ENCODE data around the gene FUNDC2. TPM values are rescaled to one million over a fixed set of nuclear protein-coding genes. Genes with fewer than 3 reads are reported as not detected.

FUNDC2 gene
- total RNA-seq, 1 experiment from 2014 or later = 80.7 TPM

DNA sequence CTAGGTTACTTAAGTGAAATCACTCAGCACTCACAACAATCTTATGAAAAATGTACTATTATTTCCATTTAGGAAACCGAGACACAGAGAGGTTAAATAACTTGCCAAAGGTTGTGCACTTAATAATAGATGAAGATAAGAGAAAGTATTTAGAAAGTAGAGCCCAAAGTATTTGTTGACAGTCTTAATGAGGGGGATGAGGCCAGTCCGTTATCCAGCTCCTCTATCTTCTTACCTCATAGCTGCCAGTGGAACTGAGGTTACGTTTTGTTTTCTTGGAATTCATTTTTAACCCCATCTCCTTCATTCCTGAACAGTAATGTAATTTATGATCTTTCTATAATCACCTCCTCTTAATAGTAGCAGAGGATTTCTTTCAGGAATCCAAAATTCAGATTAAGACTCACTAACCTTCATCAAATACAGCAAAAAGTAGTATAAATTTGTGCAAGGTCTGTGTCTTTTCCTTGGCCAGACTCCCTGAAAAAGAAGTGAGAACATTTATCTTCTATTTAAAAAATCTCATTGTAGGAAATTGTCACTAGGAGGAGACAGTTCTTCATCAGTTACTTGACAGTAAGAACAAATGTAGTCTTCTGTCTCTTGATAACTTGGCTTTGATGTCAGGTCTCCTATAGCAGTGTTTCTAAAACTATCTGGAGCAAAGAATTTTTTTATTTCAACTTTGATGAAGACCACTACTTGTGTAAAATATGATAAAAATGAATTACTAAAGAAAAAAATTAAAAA, 39.6 kb upstream of the FUNDC2 start:
- intact Hi-C loops (cut with micrococcal nuclease) = loop anchor here (1.0 to 10.0 kb wide), 3 partner anchors 40 to 188 kb away; partner anchors contain the start of gene FUNDC2
- H3K4me3 ChIP-seq (ENCODE audit: low read length) = no peak overlapping the region
- DNase-seq (peak; percentile 19), ATAC-seq (no peak)
- H3K27ac ChIP-seq (ENCODE audit: low read length) = no peak overlapping the region
- ChIA-PET POLR2A (ENCODE audit: unreplicated experiment) (no interaction called here), CTCF (no interaction called here)
- no TSS peak for BruUV-seq (replicated peaks)
- no peak for TF ChIP-seq EZH2phosphoT487 (IDR thresholded peaks at IDR 0.05; ENCODE audit: borderline replicate concordance, low read length)
- TF ChIP-seq, protein P1, sequence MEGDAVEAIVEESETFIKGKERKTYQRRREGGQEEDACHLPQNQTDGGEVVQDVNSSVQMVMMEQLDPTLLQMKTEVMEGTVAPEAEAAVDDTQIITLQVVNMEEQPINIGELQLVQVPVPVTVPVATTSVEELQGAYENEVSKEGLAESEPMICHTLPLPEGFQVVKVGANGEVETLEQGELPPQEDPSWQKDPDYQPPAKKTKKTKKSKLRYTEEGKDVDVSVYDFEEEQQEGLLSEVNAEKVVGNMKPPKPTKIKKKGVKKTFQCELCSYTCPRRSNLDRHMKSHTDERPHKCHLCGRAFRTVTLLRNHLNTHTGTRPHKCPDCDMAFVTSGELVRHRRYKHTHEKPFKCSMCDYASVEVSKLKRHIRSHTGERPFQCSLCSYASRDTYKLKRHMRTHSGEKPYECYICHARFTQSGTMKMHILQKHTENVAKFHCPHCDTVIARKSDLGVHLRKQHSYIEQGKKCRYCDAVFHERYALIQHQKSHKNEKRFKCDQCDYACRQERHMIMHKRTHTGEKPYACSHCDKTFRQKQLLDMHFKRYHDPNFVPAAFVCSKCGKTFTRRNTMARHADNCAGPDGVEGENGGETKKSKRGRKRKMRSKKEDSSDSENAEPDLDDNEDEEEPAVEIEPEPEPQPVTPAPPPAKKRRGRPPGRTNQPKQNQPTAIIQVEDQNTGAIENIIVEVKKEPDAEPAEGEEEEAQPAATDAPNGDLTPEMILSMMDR (conservative IDR thresholded peaks at IDR 0.05; ENCODE audit: low read depth, low read length) = peak; percentile 36; the same call in 1 of the 2 replicates
- TF ChIP-seq EZH2 (IDR thresholded peaks at IDR 0.05; ENCODE audit: low read length, unreplicated experiment) = no peak
- H3K4me1 ChIP-seq (ENCODE audit: insufficient read depth, low read length) = no peaks in the 10 kb centered on the region
- no peaks in the 10 kb centered on the region for H3K79me2 ChIP-seq (ENCODE audit: low read length)
- no peak overlapping the region for H2AFZ ChIP-seq (ENCODE audit: low read length)
- H3K27me3 ChIP-seq (ENCODE audit: low read length) = no peaks in the 10 kb centered on the region
- no peaks in the 10 kb centered on the region for H3K9me3 ChIP-seq (ENCODE audit: low read length)
- H3K4me2 ChIP-seq (ENCODE audit: low read length) = no peak overlapping the region
- H3K9ac ChIP-seq (ENCODE audit: low read length) = no peak overlapping the region
- H4K20me1 ChIP-seq (ENCODE audit: low read length) = no peaks in the 10 kb centered on the region
- no peaks in the 10 kb centered on the region for H3F3A ChIP-seq (ENCODE audit: low read length, unreplicated experiment)
- H3K9me2 ChIP-seq (replicated peaks; ENCODE audit: low read length) = no peaks in the 10 kb centered on the region
- no peaks in the 10 kb centered on the region for H3K36me3 ChIP-seq (ENCODE audit: low read depth, low read length)

DNA sequence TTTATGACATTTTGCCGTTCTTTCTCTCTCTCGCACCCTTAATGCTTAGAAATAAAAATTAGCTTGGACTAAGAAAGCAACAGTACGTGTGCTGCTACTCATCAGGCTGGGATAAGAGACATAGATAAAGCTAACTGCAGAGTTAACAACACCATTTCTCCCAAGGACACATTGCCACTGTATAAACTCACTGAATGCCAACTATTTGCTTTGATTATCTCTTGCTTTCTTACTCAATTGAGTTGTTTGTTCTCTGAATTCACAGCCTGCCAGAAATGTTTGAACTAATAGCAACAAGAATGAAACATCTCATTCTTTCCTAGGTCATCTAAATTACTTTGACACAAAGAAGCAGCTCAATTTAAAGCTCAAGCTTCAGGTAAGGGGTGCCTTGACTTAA, 38.7 kb upstream of the FUNDC2 start:
- Histone ChIP-seq H3K27me3 (ENCODE audit: low read length) (no peaks in the 10 kb centered on the region), H2AFZ (ENCODE audit: low read length) (no peak overlapping the region), H3K9me3 (ENCODE audit: low read length) (no peaks in the 10 kb centered on the region), H3K27ac (ENCODE audit: low read length) (no peak overlapping the region), H3K79me2 (ENCODE audit: low read length) (no peaks in the 10 kb centered on the region), H3K4me3 (ENCODE audit: low read length) (no peak overlapping the region), H3K36me3 (ENCODE audit: low read depth, low read length) (no peaks in the 10 kb centered on the region), H4K20me1 (ENCODE audit: low read length) (no peaks in the 10 kb centered on the region), H3K9me2 (replicated peaks; ENCODE audit: low read length) (no peaks in the 10 kb centered on the region), H3K4me2 (ENCODE audit: low read length) (no peak overlapping the region), H3F3A (ENCODE audit: low read length, unreplicated experiment) (no peaks in the 10 kb centered on the region), H3K4me1 (ENCODE audit: insufficient read depth, low read length) (no peaks in the 10 kb centered on the region), H3K9ac (ENCODE audit: low read length) (no peak overlapping the region)
- no peak for TF ChIP-seq EZH2phosphoT487 (IDR thresholded peaks at IDR 0.05; ENCODE audit: borderline replicate concordance, low read length)
- no peak for TF ChIP-seq EZH2 (IDR thresholded peaks at IDR 0.05; ENCODE audit: low read length, unreplicated experiment)
- TF ChIP-seq, protein P1 (conservative IDR thresholded peaks at IDR 0.05; ENCODE audit: low read depth, low read length) = no peak
- no peak for ATAC-seq
- no peak for DNase-seq
- intact Hi-C loops (cut with micrococcal nuclease) = loop anchor here (1.0 to 10.0 kb wide), 3 partner anchors 39 to 187 kb away; partner anchors contain the start of gene FUNDC2
- no TSS peak for BruUV-seq (replicated peaks)
- ChIA-PET CTCF (no interaction called here), POLR2A (ENCODE audit: unreplicated experiment) (no interaction called here)

DNA sequence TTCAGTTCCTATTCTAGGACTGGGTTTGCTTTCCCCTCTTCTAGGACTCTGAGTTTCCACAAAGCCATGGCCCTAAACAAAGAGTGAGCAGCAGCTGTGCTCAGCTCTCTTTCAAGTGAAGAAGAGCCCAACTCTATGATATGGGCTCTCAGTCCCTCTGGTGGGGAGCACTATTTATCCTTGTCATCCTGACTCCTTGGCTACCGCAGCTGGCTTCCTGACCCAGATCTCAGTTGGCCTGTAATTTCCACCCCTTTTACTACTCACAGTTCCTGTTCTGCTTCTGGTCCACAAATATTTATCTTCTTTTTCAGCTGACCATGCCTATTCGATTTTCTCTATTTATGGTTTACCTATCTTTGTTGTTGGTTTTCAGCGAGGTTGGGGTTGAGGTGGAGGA, 37.9 kb upstream of the FUNDC2 start:
- no peaks in the 10 kb centered on the region for H3K27me3 ChIP-seq (ENCODE audit: low read length)
- H2AFZ ChIP-seq (ENCODE audit: low read length) = no peak overlapping the region
- BruUV-seq (replicated peaks) = no TSS peak
- no peaks in the 10 kb centered on the region for H3K4me1 ChIP-seq (ENCODE audit: insufficient read depth, low read length)
- intact Hi-C loops (cut with micrococcal nuclease) = loop anchor here (10.0 kb wide), 1 partner anchor 186 kb away; no protein-coding TSS in a partner anchor
- no peaks in the 10 kb centered on the region for H3K36me3 ChIP-seq (ENCODE audit: low read depth, low read length)
- ChIA-PET POLR2A (ENCODE audit: unreplicated experiment) (no interaction called here), CTCF (no interaction called here)
- H3K9me3 ChIP-seq (ENCODE audit: low read length) = no peaks in the 10 kb centered on the region
- no peak overlapping the region for H3K4me2 ChIP-seq (ENCODE audit: low read length)
- H3K9ac ChIP-seq (ENCODE audit: low read length) = no peak overlapping the region
- H3F3A ChIP-seq (ENCODE audit: low read length, unreplicated experiment) = no peaks in the 10 kb centered on the region
- no peak overlapping the region for H3K27ac ChIP-seq (ENCODE audit: low read length)
- TF ChIP-seq EZH2 (IDR thresholded peaks at IDR 0.05; ENCODE audit: low read length, unreplicated experiment) (no peak), EZH2phosphoT487 (IDR thresholded peaks at IDR 0.05; ENCODE audit: borderline replicate concordance, low read length) (no peak)
- TF ChIP-seq, protein P1 (conservative IDR thresholded peaks at IDR 0.05; ENCODE audit: low read depth, low read length) = no peak
- ATAC-seq (no peak), DNase-seq (no peak)
- no peaks in the 10 kb centered on the region for H3K79me2 ChIP-seq (ENCODE audit: low read length)
- H4K20me1 ChIP-seq (ENCODE audit: low read length) = no peaks in the 10 kb centered on the region
- H3K4me3 ChIP-seq (ENCODE audit: low read length) = no peak overlapping the region
- no peaks in the 10 kb centered on the region for H3K9me2 ChIP-seq (replicated peaks; ENCODE audit: low read length)

Measured in PC-3 (cell line).